Measurements from ENCODE around the gene ACTA2. TPM values are rescaled to one million over a fixed set of nuclear protein-coding genes. Genes with fewer than 3 reads are reported as not detected.
A peak's percentile ranks its signal among the peaks of the same experiment; 100 is the strongest.

Gene ACTA2
- total RNA-seq, 1 experiment from 2014 or later: 52.2 TPM

- H3K4me1 ChIP-seq (ENCODE audit: insufficient read depth, low read length, poor library complexity, severe bottlenecking): peaks cover 14% of the 10 kb centered on the region
- no peaks in the 10 kb centered on the region for H3K9me3 ChIP-seq (ENCODE audit: low read depth, low read length, poor library complexity, severe bottlenecking)
- POLR2A ChIA-PET (ENCODE audit: low non-redundant PET): no interaction called here
- H3K36me3 ChIP-seq (ENCODE audit: insufficient read depth, low read length, poor library complexity, severe bottlenecking): no peaks in the 10 kb centered on the region
- BruUV-seq (replicated peaks): no TSS peak
- CTCF ChIA-PET: no interaction called here
- no peak overlapping the region for H3K27ac ChIP-seq (ENCODE audit: low read depth, low read length, poor library complexity, severe bottlenecking)
- DNase-seq (ENCODE audit: low spot score): no peak
- intact Hi-C loops (cut with micrococcal nuclease; ENCODE audit: unreplicated experiment): no loop called here
- no peak overlapping the region for H3K4me3 ChIP-seq (ENCODE audit: low read depth, low read length, poor library complexity, severe bottlenecking)
- no peak for TF ChIP-seq EZH2 (IDR thresholded peaks at IDR 0.05; ENCODE audit: borderline replicate concordance, low read depth, low read length, poor library complexity, severe bottlenecking)
- TF ChIP-seq CTCF (conservative IDR thresholded peaks at IDR 0.05; ENCODE audit: low read depth, low read length): no peak
- H3K27me3 ChIP-seq (replicated peaks; ENCODE audit: insufficient read depth, low read depth, low read length, poor library complexity): no peaks in the 10 kb centered on the region
These were observed 14.2 kb upstream of the ACTA2 start for GRCh38 chr10:88966797-88967196.

GRCh38 chr10:88964869-88965415 lies 12.4 kb upstream of the ACTA2 start:
- Histone ChIP-seq H3K36me3 (ENCODE audit: insufficient read depth, low read length, poor library complexity, severe bottlenecking) (no peaks in the 10 kb centered on the region), H3K27me3 (replicated peaks; ENCODE audit: insufficient read depth, low read depth, low read length, poor library complexity) (no peaks in the 10 kb centered on the region), H3K9me3 (ENCODE audit: low read depth, low read length, poor library complexity, severe bottlenecking) (no peaks in the 10 kb centered on the region), H3K4me1 (ENCODE audit: insufficient read depth, low read length, poor library complexity, severe bottlenecking) (peaks cover 11% of the 10 kb centered on the region), H3K4me3 (ENCODE audit: low read depth, low read length, poor library complexity, severe bottlenecking) (no peak overlapping the region), H3K27ac (ENCODE audit: low read depth, low read length, poor library complexity, severe bottlenecking) (peak overlapping the region; percentile 47)
- ChIA-PET POLR2A (ENCODE audit: low non-redundant PET) (no interaction called here), CTCF (no interaction called here)
- no TSS peak for BruUV-seq (replicated peaks)
- TF ChIP-seq CTCF (conservative IDR thresholded peaks at IDR 0.05; ENCODE audit: low read depth, low read length) (no peak), EZH2 (IDR thresholded peaks at IDR 0.05; ENCODE audit: borderline replicate concordance, low read depth, low read length, poor library complexity, severe bottlenecking) (no peak)
- intact Hi-C loops (cut with micrococcal nuclease; ENCODE audit: unreplicated experiment): no loop called here
- DNase-seq (ENCODE audit: low spot score): no peak

GRCh38 chr10:88964360-88964759 lies 11.8 kb upstream of the ACTA2 start:
- ChIA-PET POLR2A (ENCODE audit: low non-redundant PET) (no interaction called here), CTCF (no interaction called here)
- Histone ChIP-seq H3K9me3 (ENCODE audit: low read depth, low read length, poor library complexity, severe bottlenecking) (no peaks in the 10 kb centered on the region), H3K4me3 (ENCODE audit: low read depth, low read length, poor library complexity, severe bottlenecking) (no peak overlapping the region), H3K27me3 (replicated peaks; ENCODE audit: insufficient read depth, low read depth, low read length, poor library complexity) (no peaks in the 10 kb centered on the region), H3K36me3 (ENCODE audit: insufficient read depth, low read length, poor library complexity, severe bottlenecking) (no peaks in the 10 kb centered on the region), H3K27ac (ENCODE audit: low read depth, low read length, poor library complexity, severe bottlenecking) (peak overlapping the region; percentile 47), H3K4me1 (ENCODE audit: insufficient read depth, low read length, poor library complexity, severe bottlenecking) (peaks cover 11% of the 10 kb centered on the region)
- no TSS peak for BruUV-seq (replicated peaks)
- no peak for DNase-seq (ENCODE audit: low spot score)
- TF ChIP-seq CTCF (conservative IDR thresholded peaks at IDR 0.05; ENCODE audit: low read depth, low read length): no peak
- no peak for TF ChIP-seq EZH2 (IDR thresholded peaks at IDR 0.05; ENCODE audit: borderline replicate concordance, low read depth, low read length, poor library complexity, severe bottlenecking)
- intact Hi-C loops (cut with micrococcal nuclease; ENCODE audit: unreplicated experiment): no loop called here

All from A673 (cell line).